HS-27A (cell line): ENCODE data around the gene CREB5.
"Not testable (repeated sequence)": the region's sequence is repeated elsewhere in the genome, so short reads cannot be mapped to it uniquely, and the experiment has no call there.

Source experiments
- DNase-seq: peaks from one replicate; pipeline ENCODE4 v3.0.0-alpha.2; 2012; ENCODE audit warnings: low read depth, missing footprints

CREB5 gene

DNA sequence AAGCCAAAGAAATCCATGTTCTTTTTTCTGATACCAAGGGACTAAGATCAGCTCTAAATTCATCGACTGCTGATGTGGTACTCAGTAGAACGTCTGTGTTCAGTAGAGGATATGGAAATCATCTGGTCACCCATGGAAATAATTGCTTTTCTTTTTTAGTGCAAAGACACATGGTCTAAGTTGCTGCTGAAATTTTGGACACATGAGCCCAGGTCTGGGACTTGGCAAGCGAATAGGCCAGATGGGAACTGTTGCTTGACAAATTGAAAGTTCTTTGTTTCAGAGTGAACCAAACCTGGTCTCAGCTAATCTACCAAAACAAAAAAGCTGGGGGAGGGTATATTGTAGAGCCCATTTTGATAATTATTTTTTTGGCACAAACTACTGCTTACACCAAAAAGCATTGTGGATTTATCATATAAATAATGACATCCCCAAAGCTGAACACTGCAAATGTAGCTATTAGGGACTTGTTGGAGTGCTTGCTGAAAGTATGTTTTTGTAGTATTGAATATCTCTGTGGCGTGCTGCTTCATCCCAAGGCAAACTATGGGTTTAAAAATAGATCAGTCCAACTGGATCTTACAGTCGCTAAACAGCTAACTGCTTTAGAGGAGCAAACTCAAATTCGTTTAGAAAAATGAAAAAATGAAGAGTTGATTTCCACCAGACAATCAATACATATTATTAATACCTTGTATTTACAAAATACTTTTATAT, 401.1 kb downstream of the CREB5 start:
- no peak for DNase-seq

- DNase-seq, result no peak
These were observed 403.1 kb downstream of the CREB5 start for GRCh38 chr7:28815369-28815927.

DNA sequence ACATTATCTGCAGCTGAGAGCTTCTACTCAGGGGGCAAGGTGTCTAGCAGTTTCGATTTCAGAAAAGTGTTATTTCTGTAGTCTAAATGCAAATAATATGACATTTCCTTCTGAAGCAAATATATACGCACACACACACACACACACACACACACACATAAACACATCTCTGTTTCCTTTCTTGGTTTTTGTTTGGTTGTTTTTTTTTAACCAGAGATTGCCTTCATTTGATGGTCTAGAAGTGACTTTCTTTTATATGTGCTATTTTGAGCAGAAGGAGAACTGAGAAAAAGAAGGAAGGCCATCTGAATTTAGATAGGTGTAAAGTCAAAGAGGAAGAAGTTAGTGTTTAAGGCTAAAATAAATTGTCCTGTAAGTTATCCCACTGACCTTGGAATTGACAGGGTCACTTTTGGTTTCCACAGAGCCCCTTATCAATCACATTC, 403.6 kb downstream of the CREB5 start:
- DNase-seq, result no peak

DNA sequence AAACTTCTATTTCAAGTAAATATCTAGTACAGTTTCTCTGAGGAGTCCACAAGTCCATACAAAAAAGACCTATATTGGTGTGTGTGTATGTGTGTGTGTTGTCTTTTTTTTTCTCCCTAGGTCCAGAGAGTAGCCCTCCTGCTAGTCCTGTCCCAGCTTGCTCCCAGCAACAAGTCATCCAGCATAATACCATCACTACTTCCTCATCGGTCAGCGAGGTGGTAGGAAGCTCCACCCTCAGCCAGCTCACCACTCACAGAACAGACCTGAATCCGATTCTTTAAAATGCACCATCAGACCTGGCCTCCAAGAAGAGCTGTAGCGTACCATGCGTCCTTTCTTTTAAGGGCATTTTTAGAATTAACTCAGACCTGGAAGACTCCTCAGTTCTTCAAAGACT, 406.7 kb downstream of the CREB5 start:
- no peak for DNase-seq

GRCh38 chr7:28823582-28823981, 411.3 kb downstream of the CREB5 start:
- no peak for DNase-seq

DNA sequence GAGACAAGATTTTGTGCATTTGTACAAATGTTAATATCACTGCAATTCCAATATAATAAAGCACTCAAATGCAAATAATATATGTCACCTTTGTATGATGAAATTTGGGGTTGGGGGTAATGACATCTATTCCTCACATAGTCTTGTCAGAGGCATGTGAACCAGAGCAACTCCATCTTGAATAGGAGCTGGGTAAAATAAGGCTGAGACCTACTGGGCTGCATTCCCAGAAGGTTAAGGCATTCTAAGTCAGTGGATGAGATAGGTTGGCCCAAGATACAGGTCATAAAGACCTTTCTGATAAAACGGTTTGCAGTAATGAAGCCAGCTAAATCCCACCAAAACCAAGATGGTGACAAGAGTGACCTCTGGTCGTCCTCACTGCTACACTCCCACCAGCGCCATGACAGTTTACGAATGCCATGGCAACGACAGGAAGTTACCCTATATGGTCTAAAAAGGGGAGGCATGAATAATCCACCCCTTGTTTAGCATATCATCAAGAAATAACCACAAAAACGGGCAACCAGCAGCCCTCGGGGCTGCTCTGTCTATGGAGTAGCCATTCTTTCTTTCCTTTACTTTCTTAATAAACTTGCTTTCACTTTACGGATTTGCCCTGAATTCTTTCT, 413.6 kb downstream of the CREB5 start:
- not testable (repeated sequence) for DNase-seq

GRCh38 chr7:28830846-28831245, 418.5 kb downstream of the CREB5 start:
- no peak for DNase-seq

DNA sequence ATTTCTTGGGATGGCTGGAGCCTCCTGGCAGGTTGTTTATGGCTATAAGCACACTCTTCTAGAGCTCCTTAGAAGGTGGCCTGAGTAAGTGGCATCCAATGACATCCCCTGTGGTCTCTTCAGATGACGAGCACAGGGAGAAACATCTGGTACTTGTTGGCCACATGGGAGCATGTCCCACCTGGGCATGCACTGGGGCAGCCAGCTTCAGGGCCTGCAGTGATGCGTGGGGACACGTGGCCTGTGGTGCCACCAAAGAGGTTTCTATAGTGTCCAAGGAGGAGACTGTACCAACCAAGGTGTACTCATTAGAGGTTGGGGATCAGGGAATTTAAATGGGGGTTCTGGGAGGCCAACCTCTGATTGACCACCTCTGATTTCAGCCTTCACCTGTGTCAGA, 420.4 kb downstream of the CREB5 start:
- DNase-seq, result no peak

DNA sequence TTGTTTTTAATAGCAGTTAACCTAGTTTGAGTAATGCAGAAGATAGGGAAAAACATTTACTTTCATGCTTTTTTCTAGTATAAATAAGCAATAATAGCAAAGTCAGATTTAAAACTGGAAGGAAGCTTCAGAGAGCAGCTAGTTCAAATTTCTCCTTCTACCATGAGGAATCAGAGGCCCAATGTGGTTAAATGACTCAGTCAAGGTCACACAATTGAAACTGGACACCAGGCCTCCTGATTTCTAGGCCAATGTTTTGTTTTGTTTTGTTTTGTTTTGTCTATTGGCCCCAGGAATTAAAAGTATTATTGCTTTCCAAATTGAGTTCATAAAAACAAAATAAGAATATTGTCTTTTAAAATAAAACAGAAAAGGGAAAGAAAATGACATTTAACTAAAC, 423.5 kb downstream of the CREB5 start:
- DNase-seq, result no peak

GRCh38 chr7:28836716-28837115, 424.4 kb downstream of the CREB5 start:
- no peak for DNase-seq

DNA sequence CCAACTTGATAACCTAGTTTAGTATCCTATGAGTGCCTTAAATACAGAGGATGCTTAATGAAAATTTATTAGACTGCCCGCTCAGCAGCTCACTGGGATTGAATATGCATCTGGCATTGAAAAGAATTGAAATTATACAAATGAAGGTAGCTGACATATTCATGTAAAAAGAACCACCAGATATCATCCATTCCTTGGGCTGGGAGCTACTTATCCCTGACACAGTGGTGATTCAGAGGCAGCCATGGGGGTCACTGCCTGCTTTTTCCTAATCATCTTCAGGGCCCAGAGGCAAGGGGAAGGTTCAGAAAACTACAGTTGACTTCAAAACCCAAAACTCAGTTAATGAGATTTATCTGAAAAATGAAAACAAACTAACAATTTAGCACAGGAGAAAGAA, 424.9 kb downstream of the CREB5 start:
- DNase-seq, result no peak

DNA sequence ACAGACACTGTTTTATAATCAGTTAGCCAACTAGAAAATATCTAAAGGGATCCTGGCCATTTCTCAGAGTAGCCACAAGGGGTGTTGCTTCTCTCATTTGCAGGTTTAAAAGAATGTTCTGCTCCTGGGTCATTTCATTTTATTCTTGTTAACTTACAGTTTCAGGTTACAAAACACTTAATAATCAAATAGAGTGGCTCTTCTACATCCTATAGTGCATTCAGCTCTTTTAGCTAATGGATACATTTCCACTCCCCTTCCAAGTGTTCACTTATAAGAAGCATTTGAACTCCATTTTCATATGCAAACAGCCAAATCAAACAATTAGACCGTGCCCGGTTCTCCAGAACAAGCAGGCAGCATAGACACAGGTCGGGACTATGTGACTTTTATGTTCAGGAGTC, 428.3 kb downstream of the CREB5 start:
- DNase-seq, result no peak

DNA sequence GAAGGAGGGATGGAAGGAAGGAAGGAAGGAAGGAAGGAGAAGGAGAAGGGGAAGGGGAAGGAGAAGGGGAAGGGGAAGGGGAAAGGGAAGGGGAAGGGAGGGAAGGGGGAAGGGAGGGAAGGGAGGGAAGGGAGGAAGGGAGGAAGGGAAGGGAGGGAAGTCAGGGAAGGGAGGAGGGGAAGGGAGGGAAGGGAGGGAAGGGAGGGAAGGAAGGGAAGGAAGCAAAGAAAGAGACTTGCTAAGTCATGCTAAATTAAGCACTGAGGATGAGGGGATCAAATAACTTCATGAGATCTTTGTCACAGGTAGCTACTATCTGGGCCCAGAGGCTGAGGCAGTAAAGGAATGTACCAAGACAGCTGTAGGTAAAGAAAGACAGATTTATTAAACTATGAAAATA, 429.4 kb downstream of the CREB5 start:
- no peak for DNase-seq

DNA sequence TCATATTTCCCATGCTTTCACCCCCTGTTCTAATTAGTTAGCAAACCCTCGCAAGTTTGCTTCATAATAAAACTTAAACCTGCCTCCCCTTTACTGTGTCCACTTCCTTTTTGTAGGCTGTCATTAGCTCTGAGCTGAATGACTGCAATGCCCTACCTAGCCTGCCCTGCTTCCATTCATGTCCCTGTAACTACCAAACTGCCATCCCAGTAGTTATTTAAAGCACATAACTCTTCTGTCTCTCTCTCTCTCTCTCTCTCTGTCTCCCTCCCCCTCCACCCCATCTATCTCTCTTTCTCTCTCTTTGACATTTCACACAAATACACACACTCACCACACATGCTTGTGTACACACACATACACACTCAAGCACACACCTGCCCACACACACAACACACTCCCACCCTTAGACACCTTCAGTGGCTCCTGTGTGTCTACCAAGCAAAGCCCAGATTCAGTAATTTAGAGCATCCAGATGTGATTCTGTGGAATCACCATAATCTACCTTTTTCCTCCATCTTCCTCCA, 430.5 kb downstream of the CREB5 start:
- no peak for DNase-seq

GRCh38 chr7:28845106-28845505, 432.8 kb downstream of the CREB5 start:
- no peak for DNase-seq

GRCh38 chr7:28847176-28847575, 434.9 kb downstream of the CREB5 start:
- no peak for DNase-seq

DNA sequence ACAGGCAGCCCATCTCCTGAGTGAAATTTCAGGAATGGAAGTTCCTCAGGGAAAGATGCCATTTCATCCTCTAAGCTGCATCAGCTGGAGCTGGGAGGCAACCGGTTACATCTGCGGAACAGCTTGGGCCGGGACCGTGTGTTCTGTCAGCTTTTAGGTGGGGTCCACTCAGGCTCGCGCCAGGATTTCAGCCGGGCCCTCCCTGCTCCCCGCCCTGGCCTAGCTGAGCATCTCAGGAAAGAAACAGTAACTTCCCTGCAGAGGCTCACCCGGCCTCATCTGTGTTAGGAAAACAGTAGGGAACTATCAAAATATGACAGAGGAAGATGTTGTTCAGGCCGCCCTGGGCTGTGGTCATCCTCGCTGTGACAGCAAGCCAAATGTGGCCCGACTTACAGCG, 435.4 kb downstream of the CREB5 start:
- no peak for DNase-seq

GRCh38 chr7:28848906-28849305, 436.6 kb downstream of the CREB5 start:
- DNase-seq, result no peak

- no peak for DNase-seq
These were observed 438.4 kb downstream of the CREB5 start for GRCh38 chr7:28850699-28851098.

- DNase-seq, result no peak
These were observed 440.8 kb downstream of the CREB5 start for GRCh38 chr7:28853150-28853549.

DNA sequence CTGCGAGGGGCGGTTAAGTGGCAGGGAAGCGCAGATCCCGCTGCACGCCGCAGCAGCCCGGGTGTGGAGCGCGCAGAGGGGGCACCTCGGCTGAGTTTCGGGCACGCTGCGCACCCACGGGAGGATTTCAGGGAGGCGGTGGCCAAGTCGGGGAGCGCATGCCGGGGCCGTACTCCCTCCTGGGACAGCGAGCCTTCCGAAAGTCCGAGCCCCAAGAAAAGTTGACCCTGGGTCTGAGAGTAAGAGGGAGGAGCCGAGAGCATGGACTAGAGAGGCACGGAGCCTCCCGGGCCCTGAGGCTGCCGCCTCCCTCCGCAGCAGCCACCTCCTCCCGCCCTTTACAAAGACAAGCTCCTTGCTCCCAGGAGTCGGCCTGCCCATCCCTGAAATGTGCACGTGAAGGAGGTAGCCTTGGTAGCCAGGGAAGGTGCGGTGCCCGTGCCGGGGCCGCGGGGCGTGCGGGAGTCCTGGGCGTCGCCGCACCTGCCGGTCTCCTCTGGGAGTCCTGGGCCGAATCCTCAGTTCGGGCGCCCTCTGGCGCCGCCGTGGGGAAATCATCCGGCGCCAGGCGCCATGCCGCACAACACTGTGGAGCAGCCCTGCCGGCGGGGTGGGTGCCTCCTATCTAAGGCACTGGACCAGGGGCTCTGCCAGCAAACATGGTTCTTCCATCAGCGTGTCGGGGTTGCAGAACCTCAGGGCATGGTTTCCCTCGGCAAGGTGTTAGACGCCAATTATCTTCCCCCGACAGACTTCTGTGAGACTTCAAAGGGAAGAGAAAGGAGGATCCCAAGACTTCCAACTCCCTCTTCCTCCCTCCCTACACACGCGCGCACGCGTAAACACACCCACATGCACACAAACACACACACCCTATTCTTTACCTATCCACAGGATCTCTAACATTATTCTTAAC, 441.8 kb downstream of the CREB5 start:
- no peak for DNase-seq

DNA sequence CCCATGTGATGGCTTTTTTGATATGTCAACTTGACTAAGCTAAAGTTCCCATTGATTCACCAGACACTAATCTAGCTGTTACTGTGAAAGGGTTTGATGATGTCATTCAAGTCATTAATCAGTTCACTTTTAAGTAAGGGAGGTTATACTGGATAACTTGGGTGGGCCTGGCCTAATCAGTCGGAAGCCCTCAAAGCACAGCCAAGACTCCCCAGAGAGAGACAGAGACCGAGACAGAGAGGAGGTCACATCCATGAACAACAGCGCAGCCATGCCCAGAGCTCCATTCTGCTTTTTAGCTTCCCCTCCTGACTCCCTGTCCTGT, 442.4 kb downstream of the CREB5 start:
- DNase-seq, result no peak
